ENCODE results near the gene KANSL1. TPM values are rescaled to one million over a fixed set of nuclear protein-coding genes. Genes with fewer than 3 reads are reported as not detected.

KANSL1 gene
- total RNA-seq, 1 donor from 2014 or later, result 56.2 TPM

DNA sequence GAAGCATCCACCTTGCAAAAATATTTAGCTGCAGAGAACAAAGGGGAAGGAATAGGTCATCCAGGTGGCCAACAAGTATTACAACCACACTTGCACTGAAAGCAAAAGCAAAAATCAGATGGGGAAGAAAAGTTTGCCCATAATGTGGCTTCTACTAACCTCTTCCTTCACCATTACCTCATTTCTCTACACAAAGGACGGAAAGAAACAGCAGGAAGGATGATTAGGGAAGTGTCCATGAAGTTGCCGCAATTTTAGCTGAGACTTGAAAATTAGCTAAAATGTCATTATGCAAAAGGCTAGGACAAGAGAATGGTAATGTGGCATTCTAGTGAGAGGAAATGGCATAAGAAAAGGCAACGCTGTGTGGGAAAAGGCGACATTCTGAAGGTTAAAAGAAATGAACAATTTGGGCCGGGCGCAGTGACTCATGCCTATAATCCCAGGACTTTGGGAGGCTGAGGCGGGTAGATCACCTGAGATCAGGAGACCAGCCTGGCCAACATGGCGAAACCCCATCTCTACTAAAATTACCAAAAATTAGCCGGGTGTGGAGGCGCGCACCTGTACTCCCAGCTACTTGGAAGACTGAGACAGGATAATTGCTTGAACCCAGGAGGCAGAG lies 13.7 kb downstream of the KANSL1 start:
- no peak for DNase-seq (ENCODE audit: low read depth)
- Histone ChIP-seq H3K27me3 (ENCODE audit: control insufficient read depth, insufficient read depth, low read length) (no peaks in the 10 kb centered on the region), H3K4me3 (ENCODE audit: low read depth, low read length) (no peak overlapping the region), H3K36me3 (ENCODE audit: control insufficient read depth, insufficient read depth, low read length) (no peaks in the 10 kb centered on the region)
- TF ChIP-seq, protein P1, sequence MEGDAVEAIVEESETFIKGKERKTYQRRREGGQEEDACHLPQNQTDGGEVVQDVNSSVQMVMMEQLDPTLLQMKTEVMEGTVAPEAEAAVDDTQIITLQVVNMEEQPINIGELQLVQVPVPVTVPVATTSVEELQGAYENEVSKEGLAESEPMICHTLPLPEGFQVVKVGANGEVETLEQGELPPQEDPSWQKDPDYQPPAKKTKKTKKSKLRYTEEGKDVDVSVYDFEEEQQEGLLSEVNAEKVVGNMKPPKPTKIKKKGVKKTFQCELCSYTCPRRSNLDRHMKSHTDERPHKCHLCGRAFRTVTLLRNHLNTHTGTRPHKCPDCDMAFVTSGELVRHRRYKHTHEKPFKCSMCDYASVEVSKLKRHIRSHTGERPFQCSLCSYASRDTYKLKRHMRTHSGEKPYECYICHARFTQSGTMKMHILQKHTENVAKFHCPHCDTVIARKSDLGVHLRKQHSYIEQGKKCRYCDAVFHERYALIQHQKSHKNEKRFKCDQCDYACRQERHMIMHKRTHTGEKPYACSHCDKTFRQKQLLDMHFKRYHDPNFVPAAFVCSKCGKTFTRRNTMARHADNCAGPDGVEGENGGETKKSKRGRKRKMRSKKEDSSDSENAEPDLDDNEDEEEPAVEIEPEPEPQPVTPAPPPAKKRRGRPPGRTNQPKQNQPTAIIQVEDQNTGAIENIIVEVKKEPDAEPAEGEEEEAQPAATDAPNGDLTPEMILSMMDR (IDR thresholded peaks at IDR 0.05; ENCODE audit: insufficient read depth, low read length, poor library complexity, severe bottlenecking), result no peak

DNA sequence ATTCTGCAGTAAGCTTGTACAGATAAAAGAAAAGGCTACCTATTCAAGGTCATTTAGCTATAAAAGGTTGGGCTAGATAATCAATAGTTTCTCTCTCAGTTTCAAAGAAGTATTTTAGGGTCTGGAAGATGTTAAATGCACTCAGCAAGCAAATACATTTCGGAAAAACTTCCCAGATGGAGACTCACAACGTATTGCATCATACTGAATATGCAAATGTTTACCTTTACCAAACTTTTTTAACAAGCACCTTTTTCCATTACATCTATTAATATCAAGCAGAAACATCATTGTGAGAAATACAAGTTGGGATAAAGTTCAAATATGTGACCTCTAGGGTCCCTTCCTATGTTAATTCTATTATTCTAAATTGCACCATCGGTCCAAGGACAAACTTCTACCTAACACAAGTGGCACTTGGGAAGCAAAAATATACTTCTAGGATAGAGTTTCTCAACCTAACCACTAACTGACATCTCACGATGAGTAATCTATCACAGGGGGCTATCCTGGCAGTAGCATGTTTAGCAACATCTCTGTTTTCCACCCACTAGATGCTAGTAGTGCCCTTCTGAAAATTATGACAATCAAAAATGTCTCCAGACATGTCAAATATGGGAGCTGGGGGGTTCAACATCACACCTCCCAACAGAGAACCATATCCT lies 14.5 kb downstream of the KANSL1 start:
- DNase-seq (ENCODE audit: low read depth), result no peak
- TF ChIP-seq, protein P1 (IDR thresholded peaks at IDR 0.05; ENCODE audit: insufficient read depth, low read length, poor library complexity, severe bottlenecking), result no peak
- Histone ChIP-seq H3K4me3 (ENCODE audit: low read depth, low read length) (no peak overlapping the region), H3K27me3 (ENCODE audit: control insufficient read depth, insufficient read depth, low read length) (no peaks in the 10 kb centered on the region), H3K36me3 (ENCODE audit: control insufficient read depth, insufficient read depth, low read length) (no peaks in the 10 kb centered on the region)

DNA sequence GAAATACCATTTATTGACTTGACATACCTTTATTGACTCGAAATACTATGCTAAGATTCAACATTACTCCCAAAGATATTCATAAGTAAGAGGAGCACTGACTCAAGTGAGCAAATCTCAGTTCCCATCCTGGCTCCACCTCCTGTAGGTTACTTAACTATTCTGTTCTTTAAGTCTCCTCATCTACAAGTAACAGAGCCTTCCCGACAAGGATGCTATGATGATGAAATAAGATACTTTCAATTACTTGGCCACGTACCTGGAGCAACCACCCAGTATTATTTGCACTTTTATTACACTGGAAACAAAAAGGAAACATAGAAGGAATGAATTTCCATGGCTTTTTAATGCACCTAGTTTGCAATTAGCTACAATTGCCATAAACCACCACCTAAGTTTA lies 16.3 kb downstream of the KANSL1 start:
- DNase-seq (ENCODE audit: low read depth), result no peak
- Histone ChIP-seq H3K27me3 (ENCODE audit: control insufficient read depth, insufficient read depth, low read length) (no peaks in the 10 kb centered on the region), H3K4me3 (ENCODE audit: low read depth, low read length) (no peak overlapping the region), H3K36me3 (ENCODE audit: control insufficient read depth, insufficient read depth, low read length) (no peaks in the 10 kb centered on the region)
- TF ChIP-seq, protein P1 (IDR thresholded peaks at IDR 0.05; ENCODE audit: insufficient read depth, low read length, poor library complexity, severe bottlenecking), result no peak

DNA sequence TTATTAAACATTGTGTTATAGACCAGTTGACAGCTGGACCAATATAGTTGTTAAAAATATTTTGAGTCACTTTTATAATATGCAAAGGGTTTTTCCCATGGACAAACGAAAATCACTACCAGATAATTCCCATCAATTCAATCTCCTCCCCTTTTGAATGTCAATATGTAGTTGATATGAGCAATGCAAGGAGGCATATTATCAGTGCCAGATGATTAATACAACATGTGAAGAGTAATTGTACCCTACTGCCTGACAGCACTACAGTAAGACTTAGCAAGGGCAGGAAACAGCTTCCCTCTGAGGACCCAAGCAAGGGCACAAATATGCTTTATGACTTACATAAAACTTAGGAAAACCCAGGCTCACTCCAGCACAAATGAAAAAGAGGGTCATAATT lies 17.3 kb downstream of the KANSL1 start:
- TF ChIP-seq, protein P1 (IDR thresholded peaks at IDR 0.05; ENCODE audit: insufficient read depth, low read length, poor library complexity, severe bottlenecking), result no peak
- no peak overlapping the region for H3K4me3 ChIP-seq (ENCODE audit: low read depth, low read length)
- peaks cover 1% of the 10 kb centered on the region for H3K36me3 ChIP-seq (ENCODE audit: control insufficient read depth, insufficient read depth, low read length)
- H3K27me3 ChIP-seq (ENCODE audit: control insufficient read depth, insufficient read depth, low read length), result no peaks in the 10 kb centered on the region
- no peak for DNase-seq (ENCODE audit: low read depth)

DNA sequence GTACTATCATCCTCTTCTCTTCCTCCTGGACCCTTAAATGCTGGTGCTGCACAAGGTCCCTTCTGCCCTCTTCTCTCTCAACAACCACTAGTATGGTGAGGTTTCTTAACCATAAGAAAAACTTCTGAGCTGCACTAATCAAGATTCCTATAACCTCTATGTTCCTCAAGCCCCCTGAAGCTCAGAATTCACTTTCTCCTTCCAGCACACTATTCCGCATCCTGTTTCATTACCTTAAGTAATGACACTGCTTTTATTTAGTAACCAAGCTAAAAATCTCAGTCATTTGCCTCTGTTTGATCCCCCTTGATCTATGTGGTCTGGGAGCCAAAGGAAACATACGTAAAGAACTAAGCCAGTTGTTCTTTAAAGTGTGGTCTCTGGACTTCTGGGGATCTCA lies 20.1 kb downstream of the KANSL1 start:
- Histone ChIP-seq H3K27me3 (ENCODE audit: control insufficient read depth, insufficient read depth, low read length) (no peaks in the 10 kb centered on the region), H3K4me3 (ENCODE audit: low read depth, low read length) (no peak overlapping the region), H3K36me3 (ENCODE audit: control insufficient read depth, insufficient read depth, low read length) (peaks cover 1% of the 10 kb centered on the region)
- TF ChIP-seq, protein P1 (IDR thresholded peaks at IDR 0.05; ENCODE audit: insufficient read depth, low read length, poor library complexity, severe bottlenecking), result no peak
- no peak for DNase-seq (ENCODE audit: low read depth)

DNA sequence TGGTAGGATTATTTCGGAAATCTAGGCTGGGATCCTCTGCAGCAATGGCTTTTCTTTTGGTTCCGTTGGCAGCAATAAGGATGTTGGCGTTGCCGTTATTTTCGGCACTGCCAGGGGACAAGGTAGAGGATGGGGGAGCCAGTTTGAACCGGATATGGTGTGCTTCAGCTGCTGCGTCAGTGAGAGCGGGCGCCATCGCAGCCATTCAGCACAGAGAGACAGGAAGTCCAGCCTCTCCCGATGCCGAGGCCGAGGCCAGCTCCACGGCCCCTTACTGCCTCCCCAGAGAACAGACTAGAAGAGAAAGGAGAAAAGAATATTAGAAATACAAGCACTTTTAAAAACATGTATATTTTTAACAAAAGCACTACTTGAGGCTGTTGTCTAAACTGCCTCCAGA lies 21.3 kb downstream of the KANSL1 start:
- TF ChIP-seq, protein P1 (IDR thresholded peaks at IDR 0.05; ENCODE audit: insufficient read depth, low read length, poor library complexity, severe bottlenecking), result no peak
- H3K4me3 ChIP-seq (ENCODE audit: low read depth, low read length), result no peak overlapping the region
- H3K27me3 ChIP-seq (ENCODE audit: control insufficient read depth, insufficient read depth, low read length), result no peaks in the 10 kb centered on the region
- DNase-seq (ENCODE audit: low read depth), result no peak
- peaks cover 1% of the 10 kb centered on the region for H3K36me3 ChIP-seq (ENCODE audit: control insufficient read depth, insufficient read depth, low read length)
